ENCODE data around the gene PRKAR2B.
"Not testable (repeated sequence)": the region's sequence is repeated elsewhere in the genome, so short reads cannot be mapped to it uniquely, and the experiment has no call there.

PRKAR2B gene

GRCh38 chr7:107090457-107090856, 46.0 kb downstream of the PRKAR2B start:
- Histone ChIP-seq H3K9me3 (no peaks in the 10 kb centered on the region), H3K27me3 (no peaks in the 10 kb centered on the region), H3K4me2 (no peak overlapping the region), H3K9ac (no peak overlapping the region), H3K27ac (no peak overlapping the region), H3K4me1 (no peaks in the 10 kb centered on the region), H4K20me1 (no peaks in the 10 kb centered on the region), H3K36me3 (no peaks in the 10 kb centered on the region), H3K4me3 (no peak overlapping the region)
- TF ChIP-seq Cebpa-rat (IDR thresholded peaks at IDR 0.05) = no peak

GRCh38 chr7:107091306-107091705, 46.8 kb downstream of the PRKAR2B start:
- Histone ChIP-seq H4K20me1 (no peaks in the 10 kb centered on the region), H3K9ac (no peak overlapping the region), H3K9me3 (no peaks in the 10 kb centered on the region), H3K4me3 (no peak overlapping the region), H3K4me1 (no peaks in the 10 kb centered on the region), H3K27ac (no peak overlapping the region), H3K27me3 (no peaks in the 10 kb centered on the region), H3K4me2 (no peak overlapping the region), H3K36me3 (no peaks in the 10 kb centered on the region)
- TF ChIP-seq Cebpa-rat (IDR thresholded peaks at IDR 0.05) = no peak

- not testable (repeated sequence) for H3K4me3 ChIP-seq, H3K27me3 ChIP-seq, H3K9ac ChIP-seq, H3K36me3 ChIP-seq, H3K4me1 ChIP-seq, H3K27ac ChIP-seq, H4K20me1 ChIP-seq, H3K4me2 ChIP-seq, H3K9me3 ChIP-seq
Observed at GRCh38 chr7:107093671-107094070, 49.2 kb downstream of the PRKAR2B start.

- not testable (repeated sequence) for H3K4me1 ChIP-seq, H3K27ac ChIP-seq, H3K4me3 ChIP-seq, H3K36me3 ChIP-seq, H3K9ac ChIP-seq, H3K27me3 ChIP-seq, H3K4me2 ChIP-seq, H4K20me1 ChIP-seq
- H3K9me3 ChIP-seq = peaks cover 11% of the 10 kb centered on the region
Observed at GRCh38 chr7:107099154-107099553, 54.6 kb downstream of the PRKAR2B start.

- TF ChIP-seq Cebpa-rat (IDR thresholded peaks at IDR 0.05) = no peak
- Histone ChIP-seq H3K4me2 (no peak overlapping the region), H3K27me3 (no peaks in the 10 kb centered on the region), H3K9ac (no peak overlapping the region), H3K27ac (no peak overlapping the region), H3K4me1 (no peaks in the 10 kb centered on the region), H3K4me3 (no peak overlapping the region), H4K20me1 (no peaks in the 10 kb centered on the region), H3K9me3 (peaks cover 11% of the 10 kb centered on the region), H3K36me3 (no peaks in the 10 kb centered on the region)
Observed at GRCh38 chr7:107100824-107101223, 56.3 kb downstream of the PRKAR2B start.

- Histone ChIP-seq H3K27ac (no peak overlapping the region), H3K4me1 (no peaks in the 10 kb centered on the region), H4K20me1 (no peaks in the 10 kb centered on the region), H3K27me3 (no peaks in the 10 kb centered on the region), H3K4me2 (no peak overlapping the region), H3K36me3 (no peaks in the 10 kb centered on the region), H3K4me3 (no peak overlapping the region), H3K9me3 (peaks cover 11% of the 10 kb centered on the region), H3K9ac (no peak overlapping the region)
- no peak for TF ChIP-seq Cebpa-rat (IDR thresholded peaks at IDR 0.05)
Observed at GRCh38 chr7:107103369-107103768, 58.9 kb downstream of the PRKAR2B start.

GRCh38 chr7:107104801-107105200, 60.3 kb downstream of the PRKAR2B start:
- Histone ChIP-seq H3K27me3 (no peaks in the 10 kb centered on the region), H4K20me1 (no peaks in the 10 kb centered on the region)

GRCh38 chr7:107105591-107106245, 61.2 kb downstream of the PRKAR2B start:
- H3K4me2 ChIP-seq = no peak overlapping the region
- H3K9ac ChIP-seq = no peak overlapping the region
- H3K36me3 ChIP-seq = no peaks in the 10 kb centered on the region
- H3K4me1 ChIP-seq = no peaks in the 10 kb centered on the region
- no peak overlapping the region for H3K27ac ChIP-seq
- H3K4me3 ChIP-seq = no peak overlapping the region
- no peak for TF ChIP-seq Cebpa-rat (IDR thresholded peaks at IDR 0.05)
- H3K9me3 ChIP-seq = no peaks in the 10 kb centered on the region
- no peaks in the 10 kb centered on the region for H4K20me1 ChIP-seq
- H3K27me3 ChIP-seq = no peaks in the 10 kb centered on the region

More at GRCh38 chr7:107104801-107105200, 60.3 kb downstream of the PRKAR2B start:
- no peaks in the 10 kb centered on the region for H3K4me1 ChIP-seq
- no peak overlapping the region for H3K9ac ChIP-seq
- H3K4me2 ChIP-seq = no peak overlapping the region
- H3K9me3 ChIP-seq = no peaks in the 10 kb centered on the region
- TF ChIP-seq Cebpa-rat (IDR thresholded peaks at IDR 0.05) = no peak
- no peaks in the 10 kb centered on the region for H3K36me3 ChIP-seq
- H3K4me3 ChIP-seq = no peak overlapping the region
- H3K27ac ChIP-seq = no peak overlapping the region

GRCh38 chr7:107108793-107109371, 64.4 kb downstream of the PRKAR2B start:
- no peaks in the 10 kb centered on the region for H3K9me3 ChIP-seq
- H3K27ac ChIP-seq = no peak overlapping the region
- no peak overlapping the region for H3K9ac ChIP-seq
- H3K27me3 ChIP-seq = no peaks in the 10 kb centered on the region
- no peak for TF ChIP-seq Cebpa-rat (IDR thresholded peaks at IDR 0.05)
- no peaks in the 10 kb centered on the region for H3K36me3 ChIP-seq
- no peak overlapping the region for H3K4me3 ChIP-seq
- H3K4me2 ChIP-seq = no peak overlapping the region
- no peaks in the 10 kb centered on the region for H3K4me1 ChIP-seq
- no peaks in the 10 kb centered on the region for H4K20me1 ChIP-seq

- no peak for TF ChIP-seq Cebpa-rat (IDR thresholded peaks at IDR 0.05)
- H3K4me1 ChIP-seq = no peaks in the 10 kb centered on the region
- H3K4me3 ChIP-seq = no peak overlapping the region
- no peaks in the 10 kb centered on the region for H3K27me3 ChIP-seq
- no peak overlapping the region for H3K4me2 ChIP-seq
- H3K27ac ChIP-seq = no peak overlapping the region
- no peaks in the 10 kb centered on the region for H3K9me3 ChIP-seq
- H3K9ac ChIP-seq = no peak overlapping the region
- H3K36me3 ChIP-seq = no peaks in the 10 kb centered on the region
- no peaks in the 10 kb centered on the region for H4K20me1 ChIP-seq
Observed at GRCh38 chr7:107109955-107110354, 65.5 kb downstream of the PRKAR2B start.

GRCh38 chr7:107111196-107111595, 66.7 kb downstream of the PRKAR2B start:
- H3K36me3 ChIP-seq = no peaks in the 10 kb centered on the region
- no peak overlapping the region for H3K4me3 ChIP-seq
- no peak overlapping the region for H3K9ac ChIP-seq
- H3K27me3 ChIP-seq = no peaks in the 10 kb centered on the region
- H4K20me1 ChIP-seq = no peaks in the 10 kb centered on the region
- no peak overlapping the region for H3K27ac ChIP-seq
- no peak for TF ChIP-seq Cebpa-rat (IDR thresholded peaks at IDR 0.05)
- no peak overlapping the region for H3K4me2 ChIP-seq
- H3K4me1 ChIP-seq = no peaks in the 10 kb centered on the region
- no peaks in the 10 kb centered on the region for H3K9me3 ChIP-seq
